ENCODE results near the gene VPS13D. TPM values are rescaled to one million over a fixed set of nuclear protein-coding genes. Genes with fewer than 3 reads are reported as not detected.

Gene VPS13D
- total and polyA plus RNA-seq, 4 donors, result 10.2 to 68.3 (median 12.6) TPM

DNA sequence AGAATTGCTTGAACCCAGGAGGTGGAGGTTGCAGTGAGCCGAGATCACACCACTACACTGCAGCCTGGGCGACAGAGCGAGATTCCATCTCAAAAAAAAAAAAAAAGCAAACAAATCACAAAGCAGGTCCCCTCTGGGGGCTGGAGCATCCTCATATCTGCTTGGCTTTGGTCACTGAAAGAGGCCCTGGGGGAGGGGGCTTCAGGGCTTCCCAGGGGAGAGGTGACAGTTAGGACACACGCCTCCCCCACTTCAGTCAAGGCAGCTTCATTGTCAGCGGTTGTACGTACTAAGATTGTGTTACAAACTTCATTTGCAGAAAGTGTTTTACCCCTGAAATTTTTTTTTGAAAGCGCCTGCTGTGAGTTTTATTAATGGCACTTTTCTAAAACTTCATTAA is 257.7 kb downstream of the VPS13D start:
- no peak for TF ChIP-seq GABPA (IDR thresholded peaks at IDR 0.05 in 1 of 2, conservative IDR thresholded peaks at IDR 0.05 in 1 of 2)
- TF ChIP-seq HNF4G (IDR thresholded peaks at IDR 0.05), result no peak
- TF ChIP-seq RXRA (IDR thresholded peaks at IDR 0.05), result no peak
- no peak for TF ChIP-seq FOXA2 (IDR thresholded peaks at IDR 0.05)
- no peak for TF ChIP-seq TAF1 (conservative IDR thresholded peaks at IDR 0.05)
- no peak for TF ChIP-seq JUND (IDR thresholded peaks at IDR 0.05)
- TF ChIP-seq, protein P1, sequence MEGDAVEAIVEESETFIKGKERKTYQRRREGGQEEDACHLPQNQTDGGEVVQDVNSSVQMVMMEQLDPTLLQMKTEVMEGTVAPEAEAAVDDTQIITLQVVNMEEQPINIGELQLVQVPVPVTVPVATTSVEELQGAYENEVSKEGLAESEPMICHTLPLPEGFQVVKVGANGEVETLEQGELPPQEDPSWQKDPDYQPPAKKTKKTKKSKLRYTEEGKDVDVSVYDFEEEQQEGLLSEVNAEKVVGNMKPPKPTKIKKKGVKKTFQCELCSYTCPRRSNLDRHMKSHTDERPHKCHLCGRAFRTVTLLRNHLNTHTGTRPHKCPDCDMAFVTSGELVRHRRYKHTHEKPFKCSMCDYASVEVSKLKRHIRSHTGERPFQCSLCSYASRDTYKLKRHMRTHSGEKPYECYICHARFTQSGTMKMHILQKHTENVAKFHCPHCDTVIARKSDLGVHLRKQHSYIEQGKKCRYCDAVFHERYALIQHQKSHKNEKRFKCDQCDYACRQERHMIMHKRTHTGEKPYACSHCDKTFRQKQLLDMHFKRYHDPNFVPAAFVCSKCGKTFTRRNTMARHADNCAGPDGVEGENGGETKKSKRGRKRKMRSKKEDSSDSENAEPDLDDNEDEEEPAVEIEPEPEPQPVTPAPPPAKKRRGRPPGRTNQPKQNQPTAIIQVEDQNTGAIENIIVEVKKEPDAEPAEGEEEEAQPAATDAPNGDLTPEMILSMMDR (IDR thresholded peaks at IDR 0.05; ENCODE audit: low read depth, low read length, missing input control), result no peak
- TF ChIP-seq, protein P2, sequence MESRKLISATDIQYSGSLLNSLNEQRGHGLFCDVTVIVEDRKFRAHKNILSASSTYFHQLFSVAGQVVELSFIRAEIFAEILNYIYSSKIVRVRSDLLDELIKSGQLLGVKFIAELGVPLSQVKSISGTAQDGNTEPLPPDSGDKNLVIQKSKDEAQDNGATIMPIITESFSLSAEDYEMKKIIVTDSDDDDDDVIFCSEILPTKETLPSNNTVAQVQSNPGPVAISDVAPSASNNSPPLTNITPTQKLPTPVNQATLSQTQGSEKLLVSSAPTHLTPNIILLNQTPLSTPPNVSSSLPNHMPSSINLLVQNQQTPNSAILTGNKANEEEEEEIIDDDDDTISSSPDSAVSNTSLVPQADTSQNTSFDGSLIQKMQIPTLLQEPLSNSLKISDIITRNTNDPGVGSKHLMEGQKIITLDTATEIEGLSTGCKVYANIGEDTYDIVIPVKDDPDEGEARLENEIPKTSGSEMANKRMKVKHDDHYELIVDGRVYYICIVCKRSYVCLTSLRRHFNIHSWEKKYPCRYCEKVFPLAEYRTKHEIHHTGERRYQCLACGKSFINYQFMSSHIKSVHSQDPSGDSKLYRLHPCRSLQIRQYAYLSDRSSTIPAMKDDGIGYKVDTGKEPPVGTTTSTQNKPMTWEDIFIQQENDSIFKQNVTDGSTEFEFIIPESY (IDR thresholded peaks at IDR 0.05), result no peak
- TF ChIP-seq, protein P3, sequence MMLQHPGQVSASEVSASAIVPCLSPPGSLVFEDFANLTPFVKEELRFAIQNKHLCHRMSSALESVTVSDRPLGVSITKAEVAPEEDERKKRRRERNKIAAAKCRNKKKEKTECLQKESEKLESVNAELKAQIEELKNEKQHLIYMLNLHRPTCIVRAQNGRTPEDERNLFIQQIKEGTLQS (IDR thresholded peaks at IDR 0.05), result no peak
- TF ChIP-seq, protein P4, sequence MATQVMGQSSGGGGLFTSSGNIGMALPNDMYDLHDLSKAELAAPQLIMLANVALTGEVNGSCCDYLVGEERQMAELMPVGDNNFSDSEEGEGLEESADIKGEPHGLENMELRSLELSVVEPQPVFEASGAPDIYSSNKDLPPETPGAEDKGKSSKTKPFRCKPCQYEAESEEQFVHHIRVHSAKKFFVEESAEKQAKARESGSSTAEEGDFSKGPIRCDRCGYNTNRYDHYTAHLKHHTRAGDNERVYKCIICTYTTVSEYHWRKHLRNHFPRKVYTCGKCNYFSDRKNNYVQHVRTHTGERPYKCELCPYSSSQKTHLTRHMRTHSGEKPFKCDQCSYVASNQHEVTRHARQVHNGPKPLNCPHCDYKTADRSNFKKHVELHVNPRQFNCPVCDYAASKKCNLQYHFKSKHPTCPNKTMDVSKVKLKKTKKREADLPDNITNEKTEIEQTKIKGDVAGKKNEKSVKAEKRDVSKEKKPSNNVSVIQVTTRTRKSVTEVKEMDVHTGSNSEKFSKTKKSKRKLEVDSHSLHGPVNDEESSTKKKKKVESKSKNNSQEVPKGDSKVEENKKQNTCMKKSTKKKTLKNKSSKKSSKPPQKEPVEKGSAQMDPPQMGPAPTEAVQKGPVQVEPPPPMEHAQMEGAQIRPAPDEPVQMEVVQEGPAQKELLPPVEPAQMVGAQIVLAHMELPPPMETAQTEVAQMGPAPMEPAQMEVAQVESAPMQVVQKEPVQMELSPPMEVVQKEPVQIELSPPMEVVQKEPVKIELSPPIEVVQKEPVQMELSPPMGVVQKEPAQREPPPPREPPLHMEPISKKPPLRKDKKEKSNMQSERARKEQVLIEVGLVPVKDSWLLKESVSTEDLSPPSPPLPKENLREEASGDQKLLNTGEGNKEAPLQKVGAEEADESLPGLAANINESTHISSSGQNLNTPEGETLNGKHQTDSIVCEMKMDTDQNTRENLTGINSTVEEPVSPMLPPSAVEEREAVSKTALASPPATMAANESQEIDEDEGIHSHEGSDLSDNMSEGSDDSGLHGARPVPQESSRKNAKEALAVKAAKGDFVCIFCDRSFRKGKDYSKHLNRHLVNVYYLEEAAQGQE (IDR thresholded peaks at IDR 0.05), result no peak
- no peak overlapping the region for H3K9ac ChIP-seq (ENCODE audit: low read depth in 1 of 2, low read length in 2 of 2)
- no peaks in the 10 kb centered on the region for H3K9me3 ChIP-seq (ENCODE audit: control insufficient read depth in 4 of 4, low read length in 3 of 4)
- peaks cover 12 to 28% (median 16%) of the 10 kb centered on the region in 4 donors for H3K4me1 ChIP-seq (ENCODE audit: control insufficient read depth in 4 of 4, insufficient read depth in 4 of 4, low read length in 3 of 4)
- 98% methylated on average over 7 of the region's 7 CpGs for WGBS
- H3K27me3 ChIP-seq (ENCODE audit: control insufficient read depth in 4 of 4, insufficient read depth in 4 of 4, low read length in 3 of 4), result no peaks in the 10 kb centered on the region
- no peaks in the 10 kb centered on the region for H3K36me3 ChIP-seq (ENCODE audit: control insufficient read depth in 4 of 4, insufficient read depth in 3 of 4, low read depth in 1 of 4, low read length in 3 of 4)
- DNase-seq (ENCODE audit: low spot score), result no peak
- no peak overlapping the region for H3K4me3 ChIP-seq (ENCODE audit: low read depth in 1 of 3, low read length in 3 of 3)
- no peak overlapping the region for H3K27ac ChIP-seq (ENCODE audit: low read depth in 1 of 2, low read length in 2 of 2)

DNA sequence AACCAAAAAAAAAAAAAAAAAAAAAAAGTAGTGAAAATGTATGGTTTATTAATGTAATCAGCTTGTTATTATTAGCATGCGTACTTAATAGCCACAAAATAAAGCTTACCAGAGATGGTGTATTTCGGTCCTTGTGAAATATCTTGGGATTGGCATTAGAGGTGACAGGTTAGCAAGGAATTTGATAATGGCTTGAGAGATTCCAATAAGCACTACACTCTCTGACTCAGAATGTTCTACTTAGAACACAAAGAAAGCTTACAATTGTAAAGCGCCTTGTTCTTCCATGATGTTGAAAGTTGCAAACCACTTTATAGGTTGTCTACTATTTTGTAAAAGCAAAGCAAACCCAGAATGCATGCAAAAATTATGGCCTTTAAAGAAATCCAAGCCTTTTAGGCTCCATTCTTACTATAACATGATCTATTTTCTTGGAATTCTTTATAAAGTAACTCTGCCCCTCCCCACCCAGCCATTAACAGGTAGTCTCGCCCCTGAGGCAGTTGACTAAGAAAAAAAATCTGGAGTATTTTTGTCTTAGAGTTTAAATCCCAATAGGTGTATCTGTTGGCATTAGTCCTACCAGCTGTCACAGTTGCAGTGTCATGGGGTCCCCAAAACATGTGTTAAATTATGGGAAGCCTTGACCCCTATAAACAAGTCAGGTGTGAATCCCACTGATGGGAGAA is 259.0 kb downstream of the VPS13D start:
- no peaks in the 10 kb centered on the region for H3K27me3 ChIP-seq (ENCODE audit: control insufficient read depth in 4 of 4, insufficient read depth in 4 of 4, low read length in 3 of 4)
- peaks cover 12 to 28% (median 16%) of the 10 kb centered on the region in 4 donors for H3K4me1 ChIP-seq (ENCODE audit: control insufficient read depth in 4 of 4, insufficient read depth in 4 of 4, low read length in 3 of 4)
- no peaks in the 10 kb centered on the region for H3K36me3 ChIP-seq (ENCODE audit: control insufficient read depth in 4 of 4, insufficient read depth in 3 of 4, low read depth in 1 of 4, low read length in 3 of 4)
- TF ChIP-seq SP1 (IDR thresholded peaks at IDR 0.05) (no peak), RAD21 (IDR thresholded peaks at IDR 0.05) (no peak), NR2F2 (IDR thresholded peaks at IDR 0.05) (no peak), HNF4A (conservative IDR thresholded peaks at IDR 0.05) (no peak), HNF4G (IDR thresholded peaks at IDR 0.05) (no peak), EGR1 (IDR thresholded peaks at IDR 0.05; ENCODE audit: low read depth in 2 of 2) (no peak)
- TF ChIP-seq, protein P5, sequence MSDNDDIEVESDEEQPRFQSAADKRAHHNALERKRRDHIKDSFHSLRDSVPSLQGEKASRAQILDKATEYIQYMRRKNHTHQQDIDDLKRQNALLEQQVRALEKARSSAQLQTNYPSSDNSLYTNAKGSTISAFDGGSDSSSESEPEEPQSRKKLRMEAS (IDR thresholded peaks at IDR 0.05), result no peak
- TF ChIP-seq, protein P3 (IDR thresholded peaks at IDR 0.05), result no peak
- TF ChIP-seq, protein P2 (IDR thresholded peaks at IDR 0.05), result no peak
- TF ChIP-seq, protein P4 (IDR thresholded peaks at IDR 0.05), result no peak
- H3K9me3 ChIP-seq (ENCODE audit: control insufficient read depth in 4 of 4, low read length in 3 of 4), result no peaks in the 10 kb centered on the region
- no peak overlapping the region for H3K27ac ChIP-seq (ENCODE audit: low read depth in 1 of 2, low read length in 2 of 2)
- H3K4me3 ChIP-seq (ENCODE audit: low read depth in 1 of 3, low read length in 3 of 3), result no peak overlapping the region
- WGBS, result 98% methylated on average over 4 of the region's 4 CpGs
- no peak for DNase-seq (ENCODE audit: low spot score)
- H3K9ac ChIP-seq (ENCODE audit: low read depth in 1 of 2, low read length in 2 of 2), result no peak overlapping the region

All from liver (tissue), 9 donors.